ENCODE data around the gene CCDC9B.

DNA sequence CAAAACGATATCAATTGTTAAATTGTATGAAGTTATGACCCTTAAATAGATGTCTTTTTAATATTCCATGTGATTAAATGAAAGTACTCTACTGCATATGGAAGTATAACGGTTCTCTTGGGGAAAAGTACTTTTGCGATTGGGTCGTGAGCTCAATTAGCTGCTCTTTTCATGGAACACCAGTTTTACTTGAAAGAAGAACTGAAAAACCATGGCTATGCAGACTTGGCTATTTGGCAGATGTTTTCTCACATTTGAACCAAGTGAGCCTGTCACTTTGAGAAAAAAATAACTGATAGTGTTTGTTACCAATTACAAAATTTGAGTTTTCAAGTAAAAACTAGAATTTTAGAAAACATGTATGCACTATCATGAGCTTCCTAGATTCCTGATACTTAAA is 23.2 kb downstream of the CCDC9B start:
- TF ChIP-seq, protein P1, sequence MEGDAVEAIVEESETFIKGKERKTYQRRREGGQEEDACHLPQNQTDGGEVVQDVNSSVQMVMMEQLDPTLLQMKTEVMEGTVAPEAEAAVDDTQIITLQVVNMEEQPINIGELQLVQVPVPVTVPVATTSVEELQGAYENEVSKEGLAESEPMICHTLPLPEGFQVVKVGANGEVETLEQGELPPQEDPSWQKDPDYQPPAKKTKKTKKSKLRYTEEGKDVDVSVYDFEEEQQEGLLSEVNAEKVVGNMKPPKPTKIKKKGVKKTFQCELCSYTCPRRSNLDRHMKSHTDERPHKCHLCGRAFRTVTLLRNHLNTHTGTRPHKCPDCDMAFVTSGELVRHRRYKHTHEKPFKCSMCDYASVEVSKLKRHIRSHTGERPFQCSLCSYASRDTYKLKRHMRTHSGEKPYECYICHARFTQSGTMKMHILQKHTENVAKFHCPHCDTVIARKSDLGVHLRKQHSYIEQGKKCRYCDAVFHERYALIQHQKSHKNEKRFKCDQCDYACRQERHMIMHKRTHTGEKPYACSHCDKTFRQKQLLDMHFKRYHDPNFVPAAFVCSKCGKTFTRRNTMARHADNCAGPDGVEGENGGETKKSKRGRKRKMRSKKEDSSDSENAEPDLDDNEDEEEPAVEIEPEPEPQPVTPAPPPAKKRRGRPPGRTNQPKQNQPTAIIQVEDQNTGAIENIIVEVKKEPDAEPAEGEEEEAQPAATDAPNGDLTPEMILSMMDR (IDR thresholded peaks at IDR 0.05) = no peak
- no peak for TF ChIP-seq ZFX (IDR thresholded peaks at IDR 0.05; ENCODE audit: borderline replicate concordance)

Measured in 22Rv1 (cell line).